Measurements from ENCODE around the gene DKK3. TPM values are rescaled to one million over a fixed set of nuclear protein-coding genes. Genes with fewer than 3 reads are reported as not detected.
A peak's percentile ranks its signal among the peaks of the same experiment; 100 is the strongest.

DKK3 gene
- total and polyA plus RNA-seq, 5 donors from 2014 or later: 0.25 to 4.6 (median 1.8) TPM; not detected in 1

DNA sequence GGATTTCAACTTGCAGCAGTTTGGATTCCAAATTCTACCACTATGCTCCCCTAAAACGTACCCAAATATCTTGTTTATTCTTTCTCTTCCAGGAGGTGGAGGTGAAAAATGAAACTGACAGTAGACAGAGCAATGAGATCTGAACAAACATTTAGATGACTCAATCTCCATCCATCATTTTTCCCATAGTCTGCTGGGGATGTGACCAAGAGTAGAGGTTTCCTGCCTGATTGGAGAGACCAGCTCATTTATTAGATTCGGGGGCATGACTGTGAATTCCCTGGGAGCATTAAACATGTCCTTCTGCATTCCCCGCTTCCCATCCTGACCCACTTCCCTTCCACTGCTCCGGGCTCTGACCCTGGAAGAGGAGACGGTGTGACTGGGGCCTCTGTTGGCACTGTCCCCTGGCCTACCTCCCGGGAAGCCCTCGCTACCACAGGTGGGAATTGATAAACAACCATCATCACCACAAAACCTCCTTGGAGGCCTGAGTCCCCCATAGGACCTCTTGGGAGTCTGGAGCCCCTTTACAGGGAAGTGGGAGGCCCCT lies 20.3 kb downstream of the DKK3 start:
- ATAC-seq (ENCODE audit: low read depth in 2 of 2): no peak
- Mint-ChIP-seq H3K9me3 (peaks cover 0 to 2% (median 0%) of the 10 kb centered on the region in 7 donors), H3K36me3 (no peaks in the 10 kb centered on the region), H3K4me1 (peaks cover 0 to 4% (median 2%) of the 10 kb centered on the region in 4 donors), H3K27me3 (peaks cover 18% of the 10 kb centered on the region), H3K4me3 (no peak overlapping the region), H3K27ac (no peak overlapping the region)
- no peaks in the 10 kb centered on the region for H3K36me3 ChIP-seq (ENCODE audit: control insufficient read depth, insufficient read depth, low read length)
- no peak overlapping the region for H3K27ac ChIP-seq (ENCODE audit: insufficient read depth, low read length, poor library complexity, severe bottlenecking)
- no peak overlapping the region for H3K4me3 ChIP-seq (ENCODE audit: low read depth, low read length)
- no peaks in the 10 kb centered on the region for H3K4me1 ChIP-seq (ENCODE audit: control insufficient read depth, insufficient read depth, low read length, poor library complexity, severe bottlenecking)
- peaks cover 6% of the 10 kb centered on the region for H3K27me3 ChIP-seq (ENCODE audit: control insufficient read depth, insufficient read depth, low read length)
- no peak for DNase-seq
- H3K9me3 ChIP-seq (ENCODE audit: control insufficient read depth in 2 of 2, low read length in 2 of 2): no peaks in the 10 kb centered on the region

DNA sequence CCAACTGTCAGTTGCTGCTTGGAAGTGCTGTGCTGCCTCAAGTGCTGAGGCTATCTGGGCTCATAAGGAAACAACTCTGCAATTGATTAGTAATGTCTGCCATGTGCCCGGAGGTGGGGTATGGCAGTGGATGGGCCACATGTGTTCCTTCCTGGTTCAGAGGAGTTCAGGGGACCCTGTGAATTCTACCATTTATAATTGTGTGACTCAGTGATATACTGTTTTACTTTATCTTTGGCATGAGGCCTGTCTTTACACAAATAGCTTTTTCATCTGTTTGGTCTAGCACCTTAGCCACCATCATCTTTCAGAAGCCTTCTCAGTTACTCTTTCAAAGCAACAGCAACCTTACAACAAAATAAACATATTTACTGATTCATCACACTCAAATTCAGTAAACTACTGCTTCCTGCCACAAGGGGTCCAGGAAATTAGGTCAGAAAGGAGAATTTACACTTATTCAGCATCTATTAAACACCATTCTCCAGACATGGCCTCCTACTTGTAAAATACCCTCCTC lies 20.9 kb downstream of the DKK3 start:
- Mint-ChIP-seq H3K36me3 (no peaks in the 10 kb centered on the region), H3K4me3 (no peak overlapping the region), H3K9me3 (peaks cover 0 to 2% (median 0%) of the 10 kb centered on the region in 7 donors), H3K27me3 (peaks cover 16% of the 10 kb centered on the region), H3K27ac (no peak overlapping the region), H3K4me1 (peaks cover 0 to 4% (median 2%) of the 10 kb centered on the region in 4 donors)
- no peaks in the 10 kb centered on the region for H3K36me3 ChIP-seq (ENCODE audit: control insufficient read depth, insufficient read depth, low read length)
- H3K27me3 ChIP-seq (ENCODE audit: control insufficient read depth, insufficient read depth, low read length): peaks cover 6% of the 10 kb centered on the region
- DNase-seq (peak in 1 of 3 donors; percentile 19), ATAC-seq (ENCODE audit: low read depth in 2 of 2) (no peak)
- H3K27ac ChIP-seq (ENCODE audit: insufficient read depth, low read length, poor library complexity, severe bottlenecking): no peak overlapping the region
- H3K9me3 ChIP-seq (ENCODE audit: control insufficient read depth in 2 of 2, low read length in 2 of 2): no peaks in the 10 kb centered on the region
- H3K4me3 ChIP-seq (ENCODE audit: low read depth, low read length): no peak overlapping the region
- H3K4me1 ChIP-seq (ENCODE audit: control insufficient read depth, insufficient read depth, low read length, poor library complexity, severe bottlenecking): no peaks in the 10 kb centered on the region

DNA sequence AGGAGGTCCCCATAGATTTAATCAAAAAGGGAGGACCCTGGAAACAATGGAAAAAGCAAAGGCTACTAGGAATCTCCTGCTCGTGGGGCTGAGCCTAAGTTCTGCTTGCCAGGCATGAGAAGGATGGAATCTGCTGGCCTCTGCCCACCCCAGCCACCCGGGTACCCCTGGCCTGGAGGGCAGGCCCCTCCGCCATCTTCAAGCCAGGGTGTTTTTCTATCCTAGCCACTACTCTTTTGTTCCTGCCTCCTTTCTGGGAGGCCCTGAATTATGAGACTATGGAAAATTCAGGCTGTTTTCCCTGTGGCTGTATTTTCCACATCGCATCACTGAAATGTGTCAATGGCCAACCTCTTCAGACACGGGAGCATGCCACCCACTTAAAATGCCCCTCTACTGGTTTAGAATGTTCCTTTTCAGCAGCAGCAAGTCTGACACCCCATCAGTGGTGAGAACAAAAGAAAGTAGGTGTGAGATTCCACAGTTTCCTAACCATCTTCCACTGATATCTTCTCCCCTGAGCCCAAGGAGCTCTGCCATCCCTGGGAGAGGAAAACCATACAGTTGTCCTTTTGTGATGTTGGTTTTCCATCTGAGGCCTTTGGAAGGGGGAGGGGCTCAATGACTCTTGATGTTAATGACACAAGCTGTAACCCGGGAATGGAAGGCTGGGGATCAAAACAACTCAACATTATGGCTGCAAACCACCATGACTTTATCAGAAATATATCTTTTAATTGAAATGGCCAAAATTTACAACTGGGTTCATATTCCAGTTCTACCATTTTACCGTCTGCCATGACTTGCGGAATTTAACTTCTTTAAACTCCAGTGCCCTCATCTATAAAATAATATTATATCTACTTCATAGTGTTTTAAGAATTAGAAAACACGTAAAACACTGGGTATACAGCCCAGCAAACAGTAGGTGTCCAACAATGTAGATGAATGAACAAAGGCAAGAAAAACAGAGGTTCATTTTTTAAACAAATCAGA lies 22.2 kb downstream of the DKK3 start:
- peaks cover 8% of the 10 kb centered on the region for H3K27me3 Mint-ChIP-seq
- H3K9me3 ChIP-seq (ENCODE audit: control insufficient read depth in 2 of 2, low read length in 2 of 2): no peaks in the 10 kb centered on the region
- no peak for ATAC-seq (ENCODE audit: low read depth in 2 of 2)
- no peak overlapping the region for H3K27ac Mint-ChIP-seq
- H3K4me3 Mint-ChIP-seq: no peak overlapping the region
- H3K4me3 ChIP-seq (ENCODE audit: low read depth, low read length): no peak overlapping the region
- peaks cover 0 to 2% (median 0%) of the 10 kb centered on the region in 7 donors for H3K9me3 Mint-ChIP-seq
- no peak overlapping the region for H3K27ac ChIP-seq (ENCODE audit: insufficient read depth, low read length, poor library complexity, severe bottlenecking)
- no peaks in the 10 kb centered on the region for H3K36me3 Mint-ChIP-seq
- no peaks in the 10 kb centered on the region for H3K4me1 ChIP-seq (ENCODE audit: control insufficient read depth, insufficient read depth, low read length, poor library complexity, severe bottlenecking)
- peaks cover 0 to 4% (median 2%) of the 10 kb centered on the region in 4 donors for H3K4me1 Mint-ChIP-seq
- peaks cover 3% of the 10 kb centered on the region for H3K27me3 ChIP-seq (ENCODE audit: control insufficient read depth, insufficient read depth, low read length)
- no peak for DNase-seq
- no peaks in the 10 kb centered on the region for H3K36me3 ChIP-seq (ENCODE audit: control insufficient read depth, insufficient read depth, low read length)

DNA sequence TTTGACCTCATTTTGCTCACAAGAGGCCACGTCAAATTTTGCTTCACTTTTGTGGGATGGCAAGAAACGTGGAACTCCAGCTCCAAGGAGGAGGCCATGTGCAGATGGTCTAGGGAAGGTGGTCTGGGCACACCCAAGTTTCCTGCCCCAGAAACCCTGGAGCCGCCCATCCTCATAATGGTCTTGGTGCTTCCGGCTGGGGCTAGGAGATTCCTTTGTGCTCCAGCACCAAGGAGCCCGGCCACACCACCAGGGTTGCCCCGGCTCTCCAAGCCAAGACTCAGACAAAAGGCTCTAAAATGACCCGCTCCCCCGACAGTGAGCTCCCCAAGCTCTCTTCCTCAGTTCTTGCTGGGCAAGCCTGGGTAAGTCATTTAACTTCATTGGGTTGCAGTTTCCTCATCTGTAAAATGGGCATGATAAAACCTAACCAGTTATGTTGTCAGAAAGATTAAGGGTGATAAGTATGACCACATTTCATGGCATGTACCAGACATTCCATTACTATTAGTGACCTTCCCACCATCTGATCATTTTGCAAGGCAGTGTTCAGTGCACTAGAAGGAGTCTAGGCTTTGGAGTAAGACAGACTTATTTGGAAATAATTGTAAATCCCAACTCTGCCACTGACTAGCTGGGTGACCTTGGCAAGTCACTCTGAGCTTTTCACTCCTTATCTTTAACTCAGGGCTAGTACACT lies 23.3 kb downstream of the DKK3 start:
- Mint-ChIP-seq H3K27me3 (no peaks in the 10 kb centered on the region), H3K36me3 (no peaks in the 10 kb centered on the region), H3K4me1 (peaks cover 0 to 4% (median 2%) of the 10 kb centered on the region in 4 donors), H3K27ac (no peak overlapping the region), H3K9me3 (peaks cover 0 to 2% (median 0%) of the 10 kb centered on the region in 7 donors), H3K4me3 (no peak overlapping the region)
- ATAC-seq (ENCODE audit: low read depth in 2 of 2) (no peak), DNase-seq (no peak)
- no peaks in the 10 kb centered on the region for H3K4me1 ChIP-seq (ENCODE audit: control insufficient read depth, insufficient read depth, low read length, poor library complexity, severe bottlenecking)
- H3K27me3 ChIP-seq (ENCODE audit: control insufficient read depth, insufficient read depth, low read length): no peaks in the 10 kb centered on the region
- no peak overlapping the region for H3K4me3 ChIP-seq (ENCODE audit: low read depth, low read length)
- no peaks in the 10 kb centered on the region for H3K36me3 ChIP-seq (ENCODE audit: control insufficient read depth, insufficient read depth, low read length)
- no peaks in the 10 kb centered on the region for H3K9me3 ChIP-seq (ENCODE audit: control insufficient read depth in 2 of 2, low read length in 2 of 2)
- no peak overlapping the region for H3K27ac ChIP-seq (ENCODE audit: insufficient read depth, low read length, poor library complexity, severe bottlenecking)

DNA sequence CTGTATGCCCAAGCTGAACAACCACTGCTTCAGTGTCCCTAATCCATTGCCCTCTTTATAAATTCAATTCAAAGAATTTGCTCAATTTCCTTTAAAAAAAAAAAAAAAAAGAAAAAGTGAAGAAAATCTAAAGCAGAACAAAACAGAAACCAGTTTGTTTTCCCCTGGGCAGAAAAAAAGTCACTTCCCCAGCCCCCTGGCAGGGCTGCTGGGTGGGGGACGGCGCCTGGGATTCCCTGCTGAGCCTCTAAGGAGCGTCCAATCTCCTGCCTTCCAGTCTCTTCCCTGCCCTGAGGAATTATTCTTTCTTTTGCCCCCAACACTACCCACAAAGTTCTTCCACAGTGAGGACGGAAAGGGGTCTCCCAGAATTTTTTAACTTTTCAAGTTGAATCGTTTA lies 23.9 kb downstream of the DKK3 start:
- H3K4me1 ChIP-seq (ENCODE audit: control insufficient read depth, insufficient read depth, low read length, poor library complexity, severe bottlenecking): no peaks in the 10 kb centered on the region
- no peak overlapping the region for H3K27ac Mint-ChIP-seq
- DNase-seq: no peak

DNA sequence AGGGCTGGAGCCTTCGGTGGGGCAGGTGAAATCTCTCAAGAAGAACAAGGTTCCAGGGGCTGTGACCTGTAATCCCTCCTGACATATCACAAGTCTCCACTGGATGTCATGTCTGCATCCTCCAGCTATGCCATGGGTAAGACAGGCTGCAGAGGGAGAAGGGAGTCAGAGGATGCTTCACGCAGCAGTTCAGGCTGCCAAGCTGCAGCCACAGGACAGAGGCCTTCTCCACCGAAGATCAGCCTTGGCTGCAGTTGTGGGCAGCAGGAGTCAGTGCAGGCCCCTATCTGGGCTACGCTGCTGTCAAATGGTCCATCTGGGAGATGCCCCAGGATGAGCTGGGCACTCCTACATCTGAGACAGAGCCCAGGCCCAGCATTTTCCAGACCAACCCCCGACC lies 25.0 kb downstream of the DKK3 start:
- H3K9me3 ChIP-seq (ENCODE audit: control insufficient read depth in 2 of 2, low read length in 2 of 2): no peaks in the 10 kb centered on the region
- Mint-ChIP-seq H3K4me1 (peaks cover 0 to 4% (median 2%) of the 10 kb centered on the region in 4 donors), H3K27me3 (no peaks in the 10 kb centered on the region), H3K36me3 (no peaks in the 10 kb centered on the region), H3K27ac (no peak overlapping the region), H3K4me3 (no peak overlapping the region), H3K9me3 (peaks cover 0 to 2% (median 0%) of the 10 kb centered on the region in 7 donors)
- DNase-seq (no peak), ATAC-seq (ENCODE audit: low read depth in 2 of 2) (no peak)
- no peaks in the 10 kb centered on the region for H3K4me1 ChIP-seq (ENCODE audit: control insufficient read depth, insufficient read depth, low read length, poor library complexity, severe bottlenecking)
- no peak overlapping the region for H3K4me3 ChIP-seq (ENCODE audit: low read depth, low read length)
- no peak overlapping the region for H3K27ac ChIP-seq (ENCODE audit: insufficient read depth, low read length, poor library complexity, severe bottlenecking)
- H3K27me3 ChIP-seq (ENCODE audit: control insufficient read depth, insufficient read depth, low read length): no peaks in the 10 kb centered on the region
- no peaks in the 10 kb centered on the region for H3K36me3 ChIP-seq (ENCODE audit: control insufficient read depth, insufficient read depth, low read length)

More for the DNA sequence above, 23.9 kb downstream of the DKK3 start:
- Histone ChIP-seq H3K27me3 (ENCODE audit: control insufficient read depth, insufficient read depth, low read length) (no peaks in the 10 kb centered on the region), H3K27ac (ENCODE audit: insufficient read depth, low read length, poor library complexity, severe bottlenecking) (no peak overlapping the region), H3K9me3 (ENCODE audit: control insufficient read depth in 2 of 2, low read length in 2 of 2) (no peaks in the 10 kb centered on the region), H3K36me3 (ENCODE audit: control insufficient read depth, insufficient read depth, low read length) (no peaks in the 10 kb centered on the region), H3K4me3 (ENCODE audit: low read depth, low read length) (no peak overlapping the region)
- no peaks in the 10 kb centered on the region for H3K36me3 Mint-ChIP-seq
- H3K9me3 Mint-ChIP-seq: peaks cover 0 to 2% (median 0%) of the 10 kb centered on the region in 7 donors
- no peak overlapping the region for H3K4me3 Mint-ChIP-seq
- no peak for ATAC-seq (ENCODE audit: low read depth in 2 of 2)
- no peaks in the 10 kb centered on the region for H3K27me3 Mint-ChIP-seq
- peaks cover 0 to 4% (median 2%) of the 10 kb centered on the region in 4 donors for H3K4me1 Mint-ChIP-seq

DNA sequence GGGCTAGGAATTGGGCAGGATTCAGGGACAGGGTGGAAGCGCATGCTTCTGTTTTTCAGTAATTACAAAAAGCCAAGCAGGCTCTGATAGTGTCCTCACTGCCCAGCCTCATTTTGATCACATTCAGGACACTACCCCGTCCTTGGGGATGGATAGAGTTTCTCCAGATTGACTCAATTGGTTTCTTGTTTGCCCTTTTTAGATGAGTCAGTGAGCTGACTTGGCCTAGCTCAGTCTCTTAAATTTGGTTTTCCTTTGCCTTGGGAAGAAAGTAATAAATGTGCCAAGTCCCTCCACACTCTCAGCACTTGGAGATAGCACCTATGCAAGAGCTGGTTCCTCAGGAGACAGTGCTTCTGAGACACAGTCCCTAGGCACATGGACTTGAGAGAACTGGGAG lies 25.5 kb downstream of the DKK3 start:
- no peak overlapping the region for H3K27ac ChIP-seq (ENCODE audit: insufficient read depth, low read length, poor library complexity, severe bottlenecking)
- H3K4me3 ChIP-seq (ENCODE audit: low read depth, low read length): no peak overlapping the region
- no peaks in the 10 kb centered on the region for H3K4me1 ChIP-seq (ENCODE audit: control insufficient read depth, insufficient read depth, low read length, poor library complexity, severe bottlenecking)
- Mint-ChIP-seq H3K9me3 (peaks cover 0 to 2% (median 0%) of the 10 kb centered on the region in 7 donors), H3K27me3 (no peaks in the 10 kb centered on the region), H3K4me3 (no peak overlapping the region), H3K27ac (no peak overlapping the region), H3K36me3 (no peaks in the 10 kb centered on the region), H3K4me1 (peaks cover 0 to 6% (median 2%) of the 10 kb centered on the region in 4 donors)
- H3K36me3 ChIP-seq (ENCODE audit: control insufficient read depth, insufficient read depth, low read length): no peaks in the 10 kb centered on the region
- no peak for ATAC-seq (ENCODE audit: low read depth in 2 of 2)
- no peak for DNase-seq
- H3K9me3 ChIP-seq (ENCODE audit: control insufficient read depth in 2 of 2, low read length in 2 of 2): no peaks in the 10 kb centered on the region
- no peaks in the 10 kb centered on the region for H3K27me3 ChIP-seq (ENCODE audit: control insufficient read depth, insufficient read depth, low read length)
